GM10266 (cell line): ENCODE data around the gene DDX54.
"Not testable (repeated sequence)": the region's sequence is repeated elsewhere in the genome, so short reads cannot be mapped to it uniquely, and the experiment has no call there.

ENCODE experiments used
- DNase-seq: peaks from one replicate; pipeline ENCODE4 v3.0.0; 2012; ENCODE audit errors: extremely low spot score
- TF ChIP-seq, protein P1 (sequence below): IDR thresholded peaks from 2 replicates; pipeline ENCODE4 v1.5.1; 2012; ENCODE audit warnings: mild to moderate bottlenecking, low read depth; ENCODE audit not compliant: control insufficient read depth, insufficient read depth; ENCODE audit errors: missing control alignments

The DDX54 gene

DNA sequence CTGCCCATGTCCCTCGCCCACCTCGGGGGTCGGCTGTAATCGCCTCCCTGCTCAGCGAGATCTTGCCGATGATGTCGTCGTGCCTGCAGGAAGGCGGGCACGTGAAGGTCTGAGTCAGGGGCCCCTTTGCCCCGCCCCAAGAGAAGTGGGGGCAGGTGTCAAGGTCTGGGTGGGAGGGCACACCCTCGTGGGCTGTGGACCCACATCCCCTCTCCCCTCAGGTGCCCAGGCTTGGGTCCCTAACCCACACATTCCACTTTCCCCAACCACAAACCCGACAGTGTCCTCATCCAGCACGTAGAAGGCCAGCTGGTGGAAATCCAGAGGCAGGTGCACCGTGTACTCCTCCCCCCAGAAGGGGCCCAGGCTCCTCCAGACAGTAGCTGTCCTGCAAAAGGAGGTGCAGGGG is 57.5 kb downstream of the DDX54 start:
- TF ChIP-seq, protein P1, sequence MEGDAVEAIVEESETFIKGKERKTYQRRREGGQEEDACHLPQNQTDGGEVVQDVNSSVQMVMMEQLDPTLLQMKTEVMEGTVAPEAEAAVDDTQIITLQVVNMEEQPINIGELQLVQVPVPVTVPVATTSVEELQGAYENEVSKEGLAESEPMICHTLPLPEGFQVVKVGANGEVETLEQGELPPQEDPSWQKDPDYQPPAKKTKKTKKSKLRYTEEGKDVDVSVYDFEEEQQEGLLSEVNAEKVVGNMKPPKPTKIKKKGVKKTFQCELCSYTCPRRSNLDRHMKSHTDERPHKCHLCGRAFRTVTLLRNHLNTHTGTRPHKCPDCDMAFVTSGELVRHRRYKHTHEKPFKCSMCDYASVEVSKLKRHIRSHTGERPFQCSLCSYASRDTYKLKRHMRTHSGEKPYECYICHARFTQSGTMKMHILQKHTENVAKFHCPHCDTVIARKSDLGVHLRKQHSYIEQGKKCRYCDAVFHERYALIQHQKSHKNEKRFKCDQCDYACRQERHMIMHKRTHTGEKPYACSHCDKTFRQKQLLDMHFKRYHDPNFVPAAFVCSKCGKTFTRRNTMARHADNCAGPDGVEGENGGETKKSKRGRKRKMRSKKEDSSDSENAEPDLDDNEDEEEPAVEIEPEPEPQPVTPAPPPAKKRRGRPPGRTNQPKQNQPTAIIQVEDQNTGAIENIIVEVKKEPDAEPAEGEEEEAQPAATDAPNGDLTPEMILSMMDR, result no peak
- DNase-seq, result no peak

- no peak for DNase-seq
- TF ChIP-seq, protein P1, result no peak
Observed at GRCh38 chr12:113120670-113121370, 64.5 kb downstream of the DDX54 start.

DNA sequence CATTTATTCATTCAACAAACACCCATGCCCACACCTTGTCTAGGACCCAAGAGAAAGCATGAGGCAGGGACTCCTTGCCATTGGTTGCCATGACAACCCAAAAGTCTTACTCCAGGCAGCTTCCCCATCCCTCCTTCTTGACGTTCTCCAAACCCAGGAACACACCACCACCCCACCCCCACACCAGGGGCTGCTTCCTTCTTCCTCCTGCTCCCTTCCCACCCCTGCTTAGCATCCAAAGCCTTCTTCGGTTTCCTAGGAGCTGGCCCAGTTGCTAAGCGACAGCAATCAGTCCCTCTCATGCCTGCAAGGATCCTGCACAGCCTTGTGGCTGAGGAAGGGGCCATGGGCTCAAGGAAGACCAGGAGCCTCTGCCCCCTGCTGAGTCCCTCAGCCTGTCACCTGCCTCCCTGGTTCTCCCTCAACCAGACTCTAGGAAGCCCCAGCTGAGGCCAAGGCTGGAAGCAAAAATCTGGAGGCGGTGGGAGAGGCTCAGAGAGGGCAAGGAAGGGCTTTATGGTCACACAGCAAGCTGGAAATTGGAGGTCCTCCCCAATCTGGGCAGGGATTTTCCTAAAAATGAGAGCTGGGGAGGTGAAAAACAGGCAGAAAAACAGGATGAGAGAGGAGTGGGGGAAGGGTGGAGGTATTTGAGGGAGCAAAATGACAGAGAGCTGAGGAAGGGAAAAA is 65.2 kb downstream of the DDX54 start:
- DNase-seq, result no peak
- TF ChIP-seq, protein P1, result no peak

DNA sequence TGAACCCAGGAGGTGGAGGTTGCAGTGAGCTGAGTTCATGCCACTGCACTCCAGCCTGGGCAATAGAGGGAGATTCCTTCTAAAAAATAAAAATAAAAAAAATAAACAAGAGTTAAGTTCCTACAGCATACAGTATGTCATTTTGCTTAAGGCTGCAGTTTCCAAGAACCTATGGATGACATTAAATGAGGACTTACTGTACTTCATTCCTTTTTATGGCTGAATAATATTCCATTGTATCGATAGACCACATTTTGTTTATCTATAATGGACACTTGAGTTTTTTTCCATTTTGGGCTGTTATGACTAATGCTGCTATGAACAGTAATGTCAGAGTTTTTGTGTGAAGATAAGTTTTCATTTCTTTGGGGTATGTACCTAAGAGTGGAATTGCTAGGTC is 67.1 kb downstream of the DDX54 start:
- TF ChIP-seq, protein P1, result no peak
- no peak for DNase-seq

DNA sequence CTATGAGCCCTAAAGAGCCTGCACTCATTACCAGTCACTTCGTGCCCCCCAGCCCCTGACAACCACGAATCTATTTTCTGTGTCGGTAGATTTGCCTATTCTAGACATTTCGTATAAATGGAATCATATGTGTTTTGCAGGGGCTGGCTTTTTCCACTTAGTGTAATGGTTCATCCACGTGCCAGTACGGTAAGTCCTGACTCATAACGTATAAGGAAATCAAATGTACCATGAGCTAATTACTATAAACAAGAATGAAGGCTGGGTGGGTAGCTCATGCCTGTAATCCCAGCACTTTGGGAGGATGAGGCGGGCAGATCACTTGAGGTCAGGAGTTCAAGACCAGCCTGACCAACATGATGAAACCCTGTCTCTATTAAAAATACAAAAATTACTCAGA is 67.6 kb downstream of the DDX54 start:
- not testable (repeated sequence) for DNase-seq

DNA sequence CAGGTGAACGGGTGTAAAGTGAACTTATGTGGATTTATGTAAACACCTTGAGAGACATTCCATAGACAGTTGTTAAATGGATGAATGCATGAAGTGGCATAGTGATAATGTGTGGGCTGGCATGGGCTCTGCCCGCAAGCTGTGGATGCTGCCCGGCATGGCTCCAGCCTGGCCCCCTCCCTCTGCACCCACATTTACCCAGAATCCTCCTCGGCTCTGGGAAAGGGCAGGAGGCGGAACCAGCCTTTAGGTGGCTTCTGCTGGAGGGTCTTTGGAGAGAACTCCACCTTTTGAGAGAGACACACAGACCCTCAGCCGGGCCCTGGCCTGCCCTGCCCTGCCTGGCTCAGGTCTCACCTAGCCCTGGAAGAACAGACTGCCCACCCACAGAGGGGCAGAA is 68.4 kb downstream of the DDX54 start:
- TF ChIP-seq, protein P1, result no peak
- DNase-seq, result no peak

DNA sequence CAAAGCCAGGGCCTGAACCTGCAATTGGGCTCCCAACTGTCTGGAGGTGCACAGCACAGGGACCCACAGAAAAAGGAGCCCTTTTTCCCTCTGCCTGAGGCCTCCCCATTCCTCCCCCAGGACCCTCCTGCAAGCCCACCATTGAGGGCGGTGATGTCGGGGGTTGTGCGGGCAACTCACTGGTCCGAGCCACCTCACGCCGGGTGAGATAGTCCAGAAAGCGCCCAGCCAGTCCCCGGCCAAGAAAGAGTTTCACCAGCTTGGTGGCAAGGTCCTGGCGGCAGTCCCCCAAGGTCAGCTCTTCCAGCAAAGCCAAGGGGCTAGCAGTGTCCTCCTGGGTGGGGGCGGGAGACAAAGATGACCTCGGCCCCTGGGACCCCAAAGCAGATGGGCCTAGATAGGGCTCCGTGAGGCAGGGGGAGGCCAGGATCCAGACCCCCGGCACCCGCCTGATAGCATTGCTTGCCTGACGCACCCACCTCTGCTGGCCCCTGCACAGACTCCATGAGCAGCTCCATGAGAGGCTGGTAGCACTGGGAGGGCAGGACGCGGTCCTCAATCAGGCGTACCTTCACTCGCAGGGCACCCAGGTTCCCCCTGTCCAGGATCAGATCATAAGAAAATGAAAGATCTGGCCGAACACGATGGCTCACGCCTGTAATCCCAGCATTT is 69.7 kb downstream of the DDX54 start:
- DNase-seq, result no peak
- TF ChIP-seq, protein P1, result no peak
